Measurements from ENCODE around the gene UCK2. TPM values are rescaled to one million over a fixed set of nuclear protein-coding genes. Genes with fewer than 3 reads are reported as not detected.

Gene UCK2
- total RNA-seq, 1 donor = 61.7 TPM

- no peak overlapping the region for H3K4me3 ChIP-seq (ENCODE audit: low read depth, low read length)
- DNase-seq (ENCODE audit: low read depth) = no peak
These were observed 48.2 kb downstream of the UCK2 start for GRCh38 chr1:165875604-165876003.

GRCh38 chr1:165876121-165876520, 48.7 kb downstream of the UCK2 start:
- TF ChIP-seq CTCF (IDR thresholded peaks at IDR 0.05; ENCODE audit: insufficient read depth, low read length) = no peak
- DNase-seq (ENCODE audit: low read depth) = no peak

More at GRCh38 chr1:165875604-165876003, 48.2 kb downstream of the UCK2 start:
- no peak for TF ChIP-seq CTCF (IDR thresholded peaks at IDR 0.05; ENCODE audit: insufficient read depth, low read length)

GRCh38 chr1:165877411-165877810, 50.0 kb downstream of the UCK2 start:
- no peak for DNase-seq (ENCODE audit: low read depth)
- no peak for TF ChIP-seq CTCF (IDR thresholded peaks at IDR 0.05; ENCODE audit: insufficient read depth, low read length)
- no peak overlapping the region for H3K4me3 ChIP-seq (ENCODE audit: low read depth, low read length)

More at GRCh38 chr1:165876121-165876520, 48.7 kb downstream of the UCK2 start:
- no peak overlapping the region for H3K4me3 ChIP-seq (ENCODE audit: low read depth, low read length)

GRCh38 chr1:165877940-165878556, 50.6 kb downstream of the UCK2 start:
- DNase-seq (ENCODE audit: low read depth) = no peak
- TF ChIP-seq CTCF (IDR thresholded peaks at IDR 0.05; ENCODE audit: insufficient read depth, low read length) = no peak
- H3K4me3 ChIP-seq (ENCODE audit: low read depth, low read length) = no peak overlapping the region

GRCh38 chr1:165879946-165880345, 52.5 kb downstream of the UCK2 start:
- TF ChIP-seq CTCF (IDR thresholded peaks at IDR 0.05; ENCODE audit: insufficient read depth, low read length) = no peak
- no peak for DNase-seq (ENCODE audit: low read depth)
- no peak overlapping the region for H3K4me3 ChIP-seq (ENCODE audit: low read depth, low read length)

GRCh38 chr1:165880993-165881392, 53.6 kb downstream of the UCK2 start:
- no peak for DNase-seq (ENCODE audit: low read depth)
- TF ChIP-seq CTCF (IDR thresholded peaks at IDR 0.05; ENCODE audit: insufficient read depth, low read length) = no peak
- H3K4me3 ChIP-seq (ENCODE audit: low read depth, low read length) = no peak overlapping the region

All from fibroblast of the aortic adventitia (primary cell).